ENCODE data around the gene OR2A12. TPM values are rescaled to one million over a fixed set of nuclear protein-coding genes. Genes with fewer than 3 reads are reported as not detected.

OR2A12 gene
- total RNA-seq, 2 experiments from 2014 or later = not detected

DNA sequence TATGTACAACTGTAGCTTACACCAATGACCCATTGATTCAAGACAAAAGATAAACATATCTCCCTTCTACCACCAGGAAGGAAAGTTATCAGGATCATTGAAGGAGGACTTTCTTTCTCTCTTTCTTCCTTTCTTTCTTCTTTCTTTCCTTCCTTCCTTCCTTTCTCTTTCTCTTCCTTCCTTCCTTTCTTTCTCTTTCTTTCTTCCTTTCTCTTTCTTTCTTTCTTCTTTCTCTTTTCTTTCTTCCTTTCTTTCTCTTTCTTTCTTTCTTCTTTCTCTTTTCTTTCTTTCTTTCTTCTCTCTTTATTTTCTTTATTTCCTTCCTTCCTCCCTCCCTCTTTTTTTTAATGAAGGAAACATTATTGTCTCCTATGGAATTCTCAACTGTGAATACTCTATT, 12.7 kb downstream of the OR2A12 start:
- TF ChIP-seq, protein P1, sequence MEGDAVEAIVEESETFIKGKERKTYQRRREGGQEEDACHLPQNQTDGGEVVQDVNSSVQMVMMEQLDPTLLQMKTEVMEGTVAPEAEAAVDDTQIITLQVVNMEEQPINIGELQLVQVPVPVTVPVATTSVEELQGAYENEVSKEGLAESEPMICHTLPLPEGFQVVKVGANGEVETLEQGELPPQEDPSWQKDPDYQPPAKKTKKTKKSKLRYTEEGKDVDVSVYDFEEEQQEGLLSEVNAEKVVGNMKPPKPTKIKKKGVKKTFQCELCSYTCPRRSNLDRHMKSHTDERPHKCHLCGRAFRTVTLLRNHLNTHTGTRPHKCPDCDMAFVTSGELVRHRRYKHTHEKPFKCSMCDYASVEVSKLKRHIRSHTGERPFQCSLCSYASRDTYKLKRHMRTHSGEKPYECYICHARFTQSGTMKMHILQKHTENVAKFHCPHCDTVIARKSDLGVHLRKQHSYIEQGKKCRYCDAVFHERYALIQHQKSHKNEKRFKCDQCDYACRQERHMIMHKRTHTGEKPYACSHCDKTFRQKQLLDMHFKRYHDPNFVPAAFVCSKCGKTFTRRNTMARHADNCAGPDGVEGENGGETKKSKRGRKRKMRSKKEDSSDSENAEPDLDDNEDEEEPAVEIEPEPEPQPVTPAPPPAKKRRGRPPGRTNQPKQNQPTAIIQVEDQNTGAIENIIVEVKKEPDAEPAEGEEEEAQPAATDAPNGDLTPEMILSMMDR (IDR thresholded peaks at IDR 0.05) = no peak
- intact Hi-C loops (cut with micrococcal nuclease) = no loop called here
- peaks cover 3% of the 10 kb centered on the region for H3K27me3 Mint-ChIP-seq
- ATAC-seq (no peak), DNase-seq (no peak)
- CTCF ChIA-PET = interaction anchor here (1.0 kb wide), 1 partner anchor 29 kb away, joined by 3 read pairs; no protein-coding TSS in a partner anchor
- H3K27ac Mint-ChIP-seq = no peak overlapping the region
- H3K9me3 Mint-ChIP-seq = no peaks in the 10 kb centered on the region
- POLR2A ChIA-PET = no interaction called here
- H3K4me1 Mint-ChIP-seq (ENCODE audit: low read depth) = no peaks in the 10 kb centered on the region
- no peaks in the 10 kb centered on the region for H3K36me3 Mint-ChIP-seq (ENCODE audit: low read depth)
- H3K4me3 Mint-ChIP-seq = no peak overlapping the region

DNA sequence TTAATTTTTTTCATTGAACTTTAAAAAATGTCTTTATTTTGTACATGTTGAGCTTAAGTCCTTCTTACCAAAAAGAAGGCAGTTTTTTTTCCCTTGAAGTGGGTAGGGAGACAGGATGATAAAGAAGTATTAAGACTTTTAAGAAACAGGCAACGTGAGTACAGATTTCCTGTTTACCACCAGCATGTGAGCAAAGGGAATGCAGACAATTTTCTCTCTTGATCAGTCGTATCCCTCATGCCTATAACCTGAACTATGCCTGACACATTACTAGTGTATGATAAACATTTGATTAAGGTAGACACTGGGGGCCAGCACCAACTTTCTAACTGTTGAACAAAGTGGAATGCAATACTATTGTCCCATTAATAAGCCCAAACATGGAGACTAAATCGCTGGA, 14.5 kb downstream of the OR2A12 start:
- Mint-ChIP-seq H3K27ac (no peak overlapping the region), H3K27me3 (peaks cover 2% of the 10 kb centered on the region), H3K9me3 (no peaks in the 10 kb centered on the region), H3K4me3 (no peak overlapping the region), H3K36me3 (ENCODE audit: low read depth) (no peaks in the 10 kb centered on the region), H3K4me1 (ENCODE audit: low read depth) (no peaks in the 10 kb centered on the region)
- CTCF ChIA-PET = no interaction called here
- intact Hi-C loops (cut with micrococcal nuclease) = no loop called here
- POLR2A ChIA-PET = no interaction called here
- no peak for DNase-seq
- TF ChIP-seq, protein P1 (IDR thresholded peaks at IDR 0.05) = no peak
- no peak for ATAC-seq

DNA sequence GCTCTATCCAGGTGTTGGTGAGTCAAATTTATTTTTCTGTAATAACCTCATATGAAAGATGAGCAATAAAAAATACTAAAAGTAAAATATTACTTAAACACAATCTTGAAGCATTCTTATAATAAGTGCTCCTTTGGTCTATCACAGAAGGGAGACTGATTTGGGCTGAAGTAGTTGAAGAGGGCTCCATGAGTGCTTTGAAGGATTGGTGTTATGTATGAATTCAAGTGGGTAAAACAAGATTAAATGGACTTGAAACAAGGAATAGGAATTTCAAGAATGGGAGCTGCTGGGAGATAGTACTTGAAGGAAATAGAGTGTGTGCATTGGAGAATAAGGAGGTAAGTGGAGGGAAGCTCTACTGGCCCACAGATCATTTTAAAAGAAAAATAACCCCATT, 16.0 kb downstream of the OR2A12 start:
- no peaks in the 10 kb centered on the region for H3K36me3 Mint-ChIP-seq (ENCODE audit: low read depth)
- H3K9me3 Mint-ChIP-seq = no peaks in the 10 kb centered on the region
- TF ChIP-seq, protein P1 (IDR thresholded peaks at IDR 0.05) = no peak
- ATAC-seq = no peak
- intact Hi-C loops (cut with micrococcal nuclease) = no loop called here
- no peaks in the 10 kb centered on the region for H3K4me1 Mint-ChIP-seq (ENCODE audit: low read depth)
- ChIA-PET CTCF (no interaction called here), POLR2A (no interaction called here)
- no peak for DNase-seq
- no peak overlapping the region for H3K4me3 Mint-ChIP-seq
- H3K27me3 Mint-ChIP-seq = peaks cover 2% of the 10 kb centered on the region
- H3K27ac Mint-ChIP-seq = no peak overlapping the region

DNA sequence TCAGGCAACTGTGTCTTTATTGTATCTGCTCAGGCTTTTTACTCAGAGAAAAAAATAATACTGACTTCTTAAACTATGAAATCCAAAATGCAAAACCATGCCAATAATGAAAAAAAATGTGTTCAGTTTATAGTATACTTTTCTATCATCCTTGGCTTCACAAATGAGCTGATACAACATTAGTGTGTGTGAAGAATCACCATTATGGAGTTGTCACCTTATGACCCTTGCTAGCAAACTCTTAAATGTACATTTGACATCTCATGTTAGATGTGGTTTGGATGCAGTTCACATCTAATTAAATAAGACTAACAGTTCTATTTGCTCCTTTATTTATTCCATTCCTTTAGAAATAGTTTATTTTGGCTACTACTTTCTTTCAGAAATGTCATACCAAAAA, 19.1 kb downstream of the OR2A12 start:
- Mint-ChIP-seq H3K9me3 (no peaks in the 10 kb centered on the region), H3K4me1 (ENCODE audit: low read depth) (no peaks in the 10 kb centered on the region), H3K4me3 (no peak overlapping the region), H3K27me3 (peaks cover 3% of the 10 kb centered on the region), H3K27ac (no peak overlapping the region), H3K36me3 (ENCODE audit: low read depth) (no peaks in the 10 kb centered on the region)
- TF ChIP-seq, protein P1 (IDR thresholded peaks at IDR 0.05) = no peak
- no peak for ATAC-seq
- ChIA-PET CTCF (no interaction called here), POLR2A (no interaction called here)
- DNase-seq = no peak
- intact Hi-C loops (cut with micrococcal nuclease) = no loop called here

DNA sequence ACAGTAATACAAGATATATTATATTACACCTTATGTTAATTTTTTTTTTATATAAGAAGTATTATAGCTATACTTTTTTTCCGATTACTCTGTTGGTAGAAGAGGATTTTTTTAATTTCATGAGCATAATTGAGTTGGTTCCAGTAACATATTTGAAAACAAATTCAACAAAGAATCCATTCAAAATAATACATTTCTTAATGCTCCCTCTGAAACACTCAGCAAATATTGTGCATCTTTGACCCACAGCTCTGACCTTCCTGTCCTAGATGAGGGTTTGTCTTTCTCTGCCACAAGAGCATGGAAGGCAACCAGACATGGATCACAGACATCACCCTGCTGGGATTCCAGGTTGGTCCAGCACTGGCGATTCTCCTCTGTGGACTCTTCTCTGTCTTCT, 23.2 kb downstream of the OR2A12 start, which contains the start of gene OR2A2:
Gene OR2A2 (plus strand): TSS at position 301 of the 400 bp plus-strand sequence. CDS start 0 bp downstream, at position 301.
- Mint-ChIP-seq H3K27me3 (peaks cover 13% of the 10 kb centered on the region), H3K4me3 (no peak within 1 kb of the TSS), H3K27ac (no peak within 1 kb of the TSS), H3K36me3 (ENCODE audit: low read depth) (no peaks in the 10 kb centered on the region), H3K4me1 (ENCODE audit: low read depth) (no peaks in the 10 kb centered on the region), H3K9me3 (no peaks in the 10 kb centered on the region)
- intact Hi-C loops (cut with micrococcal nuclease) = no loop called here
- ATAC-seq (no peak), DNase-seq (no peak)
- TF ChIP-seq, protein P1 (IDR thresholded peaks at IDR 0.05) = no peak
- ChIA-PET CTCF (interaction anchor here (1.8 kb wide), 1 partner anchor 19 kb away, joined by 8 read pairs; no protein-coding TSS in a partner anchor), POLR2A (no interaction called here)
